GM19328 (cell line): Measurements from ENCODE around the gene FAM13C.

Experiments used
- ATAC-seq: cut with Tn5 transposase; IDR thresholded peaks from one replicate; pipeline ENCODE4 v1.9.1; 2021; ENCODE audit warnings: mild to moderate bottlenecking, moderate library complexity; ENCODE audit not compliant: unreplicated experiment

FAM13C gene

GRCh38 chr10:59283456-59284091 is 78.8 kb downstream of the FAM13C start:
- ATAC-seq, result no peak

DNA sequence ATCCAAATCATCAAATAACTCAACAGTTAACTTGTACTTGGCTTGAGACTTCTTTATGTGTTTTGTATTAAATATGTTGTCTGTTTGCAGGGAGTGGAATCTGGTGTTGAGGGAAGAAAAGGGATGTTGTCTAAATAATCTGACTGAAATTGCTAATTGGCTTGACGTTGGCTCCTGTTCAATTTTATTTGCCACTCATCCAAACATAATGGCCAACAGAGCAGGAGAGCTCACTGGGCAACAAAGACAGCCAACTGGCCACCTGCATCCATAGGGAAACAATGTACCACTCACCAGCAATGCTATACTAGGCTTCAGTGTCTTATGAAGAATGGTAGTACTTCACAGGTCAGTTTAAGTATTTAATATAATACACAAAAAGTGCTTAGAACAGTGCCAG is 80.5 kb downstream of the FAM13C start:
- ATAC-seq, result no peak

- no peak for ATAC-seq
Measured at GRCh38 chr10:59279991-59280505, 82.3 kb downstream of the FAM13C start.

GRCh38 chr10:59279476-59279875 is 82.9 kb downstream of the FAM13C start:
- no peak for ATAC-seq

DNA sequence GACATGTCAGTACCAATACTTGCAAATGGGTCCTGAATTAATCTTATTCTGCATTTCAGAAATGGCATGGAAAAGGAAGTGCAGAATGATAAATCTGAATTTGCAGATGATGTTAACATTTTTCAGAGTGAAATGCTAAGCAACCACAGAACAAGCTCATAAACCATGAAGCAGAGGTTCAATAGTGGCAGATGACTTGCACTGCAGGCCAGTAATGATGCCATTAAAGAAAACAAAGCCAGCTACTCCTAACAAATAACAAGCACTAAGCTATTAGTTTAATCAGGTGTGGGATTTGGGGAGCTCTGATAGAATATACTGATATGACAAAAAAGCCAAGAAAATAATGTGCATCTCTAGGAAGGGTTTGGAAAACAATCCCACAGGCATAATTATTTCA is 85.4 kb downstream of the FAM13C start:
- ATAC-seq, result no peak

DNA sequence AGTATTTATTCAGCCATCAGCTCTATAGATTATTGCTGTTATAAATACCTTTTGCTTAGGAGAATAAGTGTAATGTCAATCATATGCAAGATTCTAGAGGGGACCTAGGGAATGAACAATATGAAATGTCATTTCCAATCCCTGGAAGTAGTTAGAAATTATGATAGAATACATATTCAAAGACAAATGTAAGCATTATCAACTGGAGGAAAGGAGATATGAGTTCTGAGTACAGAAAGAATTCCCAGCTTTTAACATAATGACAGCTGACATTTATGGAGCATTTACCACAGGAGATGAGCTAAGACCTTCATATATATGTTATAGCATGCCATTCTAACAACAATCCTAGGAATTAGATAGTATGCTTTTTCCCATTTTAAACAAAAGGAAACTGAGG is 86.2 kb downstream of the FAM13C start:
- ATAC-seq, result no peak

DNA sequence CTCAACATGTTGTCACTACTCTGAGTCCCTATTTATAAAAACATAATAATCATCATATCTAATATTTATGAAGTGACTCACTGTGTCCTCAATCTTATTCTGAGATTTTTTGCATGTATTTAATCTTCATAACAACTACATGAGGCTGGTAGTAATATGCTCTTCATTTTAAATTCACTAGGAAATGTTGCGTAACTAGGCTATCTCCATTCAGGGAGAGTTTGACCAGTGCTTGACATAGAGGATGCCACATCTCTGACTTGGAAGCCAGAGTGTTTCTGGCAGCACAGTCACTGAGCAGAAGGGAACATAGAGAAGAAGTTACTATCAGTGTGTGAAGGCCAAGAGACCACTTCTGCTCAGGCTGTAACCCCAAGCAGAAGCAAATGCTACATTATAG is 88.9 kb downstream of the FAM13C start:
- ATAC-seq, result no peak

- no peak for ATAC-seq
Measured at GRCh38 chr10:59272061-59272460, 90.3 kb downstream of the FAM13C start.

DNA sequence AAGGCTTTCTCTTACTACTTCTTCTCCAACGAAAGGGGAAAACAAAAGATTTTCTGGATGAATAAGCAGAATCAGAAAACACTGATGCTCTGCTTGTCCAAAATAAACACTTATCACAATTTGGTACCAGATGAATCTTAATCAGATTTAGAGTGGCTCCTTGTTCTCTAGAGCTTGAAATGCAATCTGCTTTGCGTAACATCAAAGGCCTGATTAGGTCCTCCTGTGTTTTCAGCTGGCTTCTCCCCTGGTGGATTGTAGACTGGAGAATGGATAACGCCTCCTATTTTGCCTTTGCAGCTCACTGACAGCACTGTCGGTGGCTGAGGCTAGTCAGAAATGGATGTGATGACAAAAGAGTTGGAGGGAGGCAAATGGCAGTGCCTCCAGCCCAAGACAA is 91.2 kb downstream of the FAM13C start:
- ATAC-seq, result no peak

GRCh38 chr10:59270492-59270891 is 91.9 kb downstream of the FAM13C start:
- ATAC-seq, result no peak

- no peak for ATAC-seq
Measured at GRCh38 chr10:59269651-59270050, 92.7 kb downstream of the FAM13C start.

GRCh38 chr10:59268460-59268859 is 93.9 kb downstream of the FAM13C start:
- no peak for ATAC-seq

DNA sequence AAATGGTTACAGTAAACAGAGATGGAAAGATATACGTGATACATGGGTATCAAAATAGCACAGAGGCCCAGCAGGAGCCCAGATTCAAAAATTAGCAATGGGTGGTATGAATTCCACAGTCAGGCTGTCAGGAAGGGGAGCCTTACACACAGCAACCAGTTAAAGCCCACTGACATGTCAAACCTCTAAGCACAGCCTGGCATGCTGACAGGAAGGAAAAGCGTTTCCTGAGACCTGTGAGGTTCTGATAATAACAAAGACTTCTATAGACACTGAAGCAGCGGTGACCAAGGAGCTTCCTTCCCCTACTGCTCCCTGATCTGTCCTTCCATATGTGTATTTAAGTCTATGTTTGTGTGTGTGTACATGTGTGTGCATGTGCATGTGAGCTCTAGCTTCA is 96.0 kb downstream of the FAM13C start:
- ATAC-seq, result no peak

DNA sequence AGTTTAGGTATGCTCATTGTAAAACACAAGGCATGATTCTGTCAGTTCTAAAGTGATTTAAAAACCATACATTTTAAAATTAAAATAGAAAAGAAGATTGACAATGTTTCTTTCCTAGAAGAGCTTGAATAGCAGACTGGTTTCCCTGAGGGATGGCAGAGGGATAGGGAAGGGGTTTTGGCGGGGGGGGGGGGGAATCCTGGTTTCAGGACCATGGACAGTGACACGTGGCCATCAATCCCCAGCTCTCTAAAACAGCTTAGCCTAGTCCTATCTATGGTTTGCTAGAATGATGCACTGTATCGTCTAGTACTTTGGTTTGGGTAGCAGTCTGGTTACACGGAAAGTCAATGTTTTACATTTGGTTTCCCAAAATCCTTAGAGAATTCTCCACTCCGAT is 97.2 kb downstream of the FAM13C start:
- ATAC-seq, result no peak

DNA sequence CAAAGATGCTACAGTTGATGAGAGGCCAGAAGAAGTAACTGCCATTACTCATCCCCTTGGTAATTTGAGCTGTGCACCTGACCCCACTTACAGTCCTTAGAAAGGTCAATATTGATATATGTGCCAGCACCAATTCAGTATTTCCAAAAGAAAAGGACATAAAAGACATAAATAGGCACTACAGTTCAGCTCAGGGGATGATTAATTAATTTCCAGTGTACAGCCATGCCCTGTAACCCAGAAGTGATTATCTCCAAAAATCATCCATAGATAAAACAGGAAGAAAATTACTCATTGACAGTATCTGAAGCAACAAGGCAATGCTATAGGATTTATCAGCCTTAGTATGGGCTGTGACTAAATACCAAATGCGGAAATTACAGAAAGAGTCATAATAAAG is 103.5 kb downstream of the FAM13C start:
- ATAC-seq, result no peak

DNA sequence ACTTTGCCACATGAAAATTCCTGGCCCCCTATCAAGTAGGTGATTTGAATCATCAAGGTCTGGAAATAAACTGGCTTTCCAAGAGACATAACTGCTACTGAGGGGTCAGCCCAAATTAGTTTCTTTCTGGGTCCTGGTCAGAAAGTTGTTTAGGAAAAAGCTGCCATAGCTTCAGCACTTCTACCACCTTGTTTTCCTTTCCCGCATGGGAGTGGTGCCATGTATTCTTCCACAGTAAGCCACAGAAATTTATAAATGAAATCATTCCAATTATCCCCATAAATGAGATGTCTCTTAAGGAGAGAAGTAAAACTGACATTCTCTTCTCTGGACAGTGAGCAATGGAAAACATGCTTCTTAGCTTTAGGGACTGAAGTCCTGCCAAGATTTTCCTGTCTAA is 105.1 kb downstream of the FAM13C start:
- ATAC-seq, result no peak

- ATAC-seq, result no peak
Measured at GRCh38 chr10:59255463-59255862, 106.9 kb downstream of the FAM13C start.

DNA sequence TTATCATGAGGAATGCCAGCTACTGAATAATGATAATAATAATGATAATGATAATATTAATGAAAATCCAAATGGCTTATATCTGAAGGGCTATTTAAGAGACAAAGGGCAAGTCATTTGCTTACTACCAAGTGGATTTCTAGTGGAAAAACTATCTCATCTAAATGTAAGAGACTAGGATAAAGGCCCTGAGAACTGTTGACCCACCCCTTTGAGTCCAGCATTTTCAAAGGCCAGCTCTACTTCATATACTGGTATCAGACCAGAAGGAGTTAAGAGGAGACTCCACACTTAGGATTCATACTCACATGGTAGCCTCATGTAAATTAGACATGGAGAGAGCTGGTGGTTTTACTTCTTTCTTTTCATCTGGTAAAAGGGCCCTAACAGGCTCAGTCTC is 109.9 kb downstream of the FAM13C start:
- no peak for ATAC-seq

- ATAC-seq, result no peak
Measured at GRCh38 chr10:59245686-59246085, 116.7 kb downstream of the FAM13C start.

GRCh38 chr10:59244871-59245270 is 117.5 kb downstream of the FAM13C start:
- no peak for ATAC-seq

GRCh38 chr10:59243611-59244195 is 118.6 kb downstream of the FAM13C start:
- no peak for ATAC-seq

- ATAC-seq, result no peak
Measured at GRCh38 chr10:59242991-59243390, 119.4 kb downstream of the FAM13C start.

DNA sequence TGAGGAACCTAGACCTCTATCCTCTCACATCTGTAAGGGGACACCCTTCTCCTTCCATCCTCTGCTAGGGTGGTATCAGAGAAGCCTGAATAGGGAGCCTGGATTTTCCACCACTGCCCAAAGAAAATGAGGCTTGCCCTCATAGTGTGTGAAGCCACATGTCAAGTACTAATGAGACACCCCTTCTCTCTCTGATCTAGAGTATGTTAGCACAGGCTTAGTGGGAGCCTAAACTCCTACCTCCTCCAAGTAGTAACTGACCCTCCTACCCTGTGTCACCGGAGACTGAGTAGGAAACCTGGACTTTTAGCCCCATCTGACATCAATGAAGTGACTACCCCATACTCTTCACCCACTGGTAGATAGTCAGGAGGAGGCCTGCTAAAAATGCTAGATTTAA is 120.3 kb downstream of the FAM13C start:
- ATAC-seq, result no peak
